NCI-H1105 treated with DMSO at 0.1 percent for 48 hours (cell line): ENCODE data around the gene GTPBP2.
"Not testable (repeated sequence)": the region's sequence is repeated elsewhere in the genome, so short reads cannot be mapped to it uniquely, and the experiment has no call there.

Experiments used
- DNase-seq: peaks from one replicate; lab custom pipeline; 2025; lab: John Stamatoyannopoulos, UW

Gene GTPBP2

GRCh38 chr6:43623880-43624785, 4.9 kb downstream of the GTPBP2 start:
- DNase-seq: no peak

DNA sequence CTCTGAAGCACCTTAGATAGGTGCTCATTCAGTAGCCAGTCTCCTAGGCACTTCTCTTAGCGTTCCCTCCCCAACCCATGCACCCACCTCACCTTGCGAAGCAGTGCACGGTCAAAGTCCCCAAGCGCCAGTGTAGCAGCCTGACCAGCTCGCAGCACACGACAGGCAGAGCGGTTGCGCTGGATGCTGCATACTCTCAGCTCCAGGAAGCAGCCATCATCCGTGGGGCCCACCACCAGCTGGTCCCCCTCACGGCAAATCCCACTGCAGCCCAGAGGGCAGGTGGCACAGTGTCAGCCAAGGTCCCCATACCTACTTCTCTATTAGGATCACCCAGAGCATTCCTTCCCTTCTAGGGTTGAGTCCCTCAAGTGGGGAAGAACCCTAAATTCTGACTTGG, 6.5 kb downstream of the GTPBP2 start:
- no peak for DNase-seq

DNA sequence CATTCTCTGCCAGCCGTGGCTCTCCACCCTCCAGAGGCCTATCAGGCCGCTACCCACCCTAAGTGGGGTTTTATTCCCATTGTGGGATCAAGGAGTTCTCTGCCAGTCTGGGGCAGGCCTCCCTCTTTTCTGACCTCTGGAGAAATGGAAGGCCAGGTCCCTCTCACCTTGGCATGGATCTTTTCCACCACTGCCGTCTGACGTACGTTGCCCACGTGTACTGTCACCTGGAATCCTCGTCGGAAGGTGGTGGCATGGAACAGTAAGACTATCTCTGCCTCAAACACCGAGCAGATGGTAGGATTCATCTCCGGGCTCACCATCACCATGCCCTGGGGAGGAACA, 7.3 kb downstream of the GTPBP2 start:
- DNase-seq: no peak

GRCh38 chr6:43621078-43621835, 7.8 kb downstream of the GTPBP2 start:
- DNase-seq: peak; percentile 4

DNA sequence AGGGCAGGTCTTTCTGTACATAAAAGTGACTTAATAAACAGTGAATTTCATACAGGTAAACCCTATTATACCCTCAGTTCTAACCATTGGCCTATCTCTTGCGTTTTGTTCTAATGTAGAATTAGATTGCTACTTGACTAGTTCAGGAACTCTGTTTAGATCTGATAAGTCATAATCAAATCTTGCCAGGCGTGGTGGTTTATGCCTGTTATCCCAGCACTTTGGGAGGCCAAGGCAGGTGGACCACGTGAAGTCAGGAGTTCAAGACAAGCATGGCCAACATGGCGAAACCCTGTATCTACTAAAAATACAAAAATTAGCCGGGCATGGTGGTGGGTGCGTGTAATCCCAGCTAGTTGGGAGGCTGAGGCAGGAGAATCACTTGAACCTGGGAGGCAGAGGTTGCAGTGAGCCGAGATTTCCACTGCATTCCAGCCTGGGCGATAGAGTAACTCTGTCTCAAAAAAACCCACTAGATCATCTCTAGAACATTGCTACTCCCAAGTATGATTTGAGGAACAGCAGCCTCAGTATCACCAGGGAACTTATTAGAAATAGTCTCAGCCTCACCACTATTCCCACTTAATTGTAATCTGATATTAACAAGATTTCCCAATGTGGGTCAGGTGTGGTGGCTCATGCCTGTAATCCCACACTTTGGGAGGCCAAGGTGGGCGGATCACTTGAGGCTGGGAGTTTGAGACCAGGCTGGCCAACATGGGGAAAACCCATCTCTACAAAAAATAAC, 12.2 kb downstream of the GTPBP2 start:
- no peak for DNase-seq

DNA sequence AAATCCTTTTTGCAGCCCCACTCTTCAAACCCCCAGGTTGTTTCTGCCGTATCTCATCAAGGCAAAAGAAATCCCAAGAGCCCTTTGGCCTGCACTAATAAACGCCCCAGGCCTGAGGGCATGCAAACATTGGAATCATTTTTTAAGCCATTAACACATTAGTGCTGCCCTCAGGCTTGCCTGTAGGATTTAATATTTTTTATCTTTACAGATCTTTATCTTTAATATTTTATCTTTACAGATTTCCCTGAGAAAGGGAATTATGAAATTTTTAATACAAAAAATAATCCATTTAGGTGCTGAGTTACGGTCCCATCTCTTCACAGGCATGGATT, 14.7 kb downstream of the GTPBP2 start:
- DNase-seq: no peak

GRCh38 chr6:43613721-43614395, 15.2 kb downstream of the GTPBP2 start:
- no peak for DNase-seq

DNA sequence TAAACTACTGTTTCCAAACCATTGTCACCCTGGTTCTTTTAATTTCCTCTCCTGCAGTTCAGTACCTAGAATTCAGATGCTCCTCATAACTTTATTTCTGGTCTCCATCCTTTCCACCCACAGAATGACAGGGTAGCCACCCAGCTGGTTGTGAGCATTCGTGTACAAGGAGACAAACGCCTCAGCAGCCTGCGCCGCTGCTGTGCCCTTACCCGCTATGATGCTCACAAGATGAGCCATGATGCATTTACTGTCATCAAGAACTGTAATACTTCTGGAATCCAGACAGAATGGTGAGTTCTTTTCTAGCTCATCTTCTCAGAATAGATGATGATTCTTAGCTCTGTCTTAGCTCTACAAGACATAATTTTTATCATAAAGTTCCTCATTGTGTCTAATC, 18.6 kb downstream of the GTPBP2 start:
- DNase-seq: no peak

DNA sequence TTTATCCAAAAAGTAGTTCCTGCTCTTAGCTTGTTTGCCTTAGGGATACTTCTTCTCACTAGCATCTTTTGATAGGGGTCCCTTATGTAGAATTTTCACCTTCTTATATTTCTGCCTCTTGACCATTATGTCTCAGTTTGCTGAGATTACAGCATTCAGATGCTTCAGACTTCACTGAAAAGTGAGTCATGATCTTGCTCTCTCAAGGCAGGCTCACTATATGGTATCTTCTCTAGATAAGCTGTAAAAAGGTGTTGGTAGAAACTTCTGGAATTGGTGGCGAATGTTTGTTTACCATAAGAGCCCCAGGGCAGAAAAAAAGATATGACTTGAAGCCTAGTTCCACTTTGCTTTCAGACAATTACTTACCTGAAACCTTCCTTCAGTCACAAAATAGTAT, 19.7 kb downstream of the GTPBP2 start:
- DNase-seq: no peak

- no peak for DNase-seq
These were observed 20.3 kb downstream of the GTPBP2 start for GRCh38 chr6:43608807-43609206.

- peak; percentile 81 for DNase-seq
These were observed 20.7 kb downstream of the GTPBP2 start for GRCh38 chr6:43608310-43608763.

- DNase-seq: no peak
These were observed 23.0 kb downstream of the GTPBP2 start for GRCh38 chr6:43606019-43606418.

GRCh38 chr6:43604174-43604573, 24.9 kb downstream of the GTPBP2 start:
- no peak for DNase-seq

DNA sequence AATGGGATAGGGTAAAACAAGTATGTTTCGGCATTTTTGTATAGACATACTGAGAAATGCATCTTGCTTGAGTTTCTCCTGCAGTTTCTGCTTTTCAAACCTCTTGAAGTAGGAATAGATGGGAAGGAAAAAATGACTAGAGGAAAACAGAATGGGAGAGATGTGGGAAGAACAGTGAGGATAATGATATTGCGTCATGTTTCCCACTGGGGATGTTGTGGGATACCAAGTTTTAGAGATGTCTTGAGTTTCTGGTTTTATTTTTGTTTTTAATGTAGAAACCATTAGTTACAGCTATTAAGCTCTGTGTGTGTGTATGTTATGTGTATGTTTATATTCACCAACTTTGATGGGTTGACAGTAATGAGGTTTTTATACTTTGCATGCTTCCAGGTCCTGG, 28.5 kb downstream of the GTPBP2 start:
- no peak for DNase-seq

GRCh38 chr6:43593938-43594337, 35.1 kb downstream of the GTPBP2 start:
- no peak for DNase-seq

- not testable (repeated sequence) for DNase-seq
These were observed 39.5 kb downstream of the GTPBP2 start for GRCh38 chr6:43589564-43589963.

- DNase-seq: no peak
These were observed 40.9 kb downstream of the GTPBP2 start for GRCh38 chr6:43588194-43588593.

- DNase-seq: no peak
These were observed 44.0 kb downstream of the GTPBP2 start for GRCh38 chr6:43584892-43585570.

- no peak for DNase-seq
These were observed 46.2 kb downstream of the GTPBP2 start for GRCh38 chr6:43582911-43583310.

- no peak for DNase-seq
These were observed 49.9 kb downstream of the GTPBP2 start for GRCh38 chr6:43579171-43579570.

GRCh38 chr6:43578748-43579147, 50.3 kb downstream of the GTPBP2 start:
- DNase-seq: no peak
